T-helper 2 cell treated with Interferon-gamma antibody and Interleukin-4, amounts not matched to agents 100 ng/mL and 5 ng/mL, for 36 hours (primary cell): ENCODE measurements around the gene NFXL1. TPM values are rescaled to one million over a fixed set of nuclear protein-coding genes. Genes with fewer than 3 reads are reported as not detected.

ENCODE experiments used
- intact Hi-C: fragments of 100-400 bp; cut with micrococcal nuclease; formaldehyde crosslinking; loops from one replicate; pipeline ENCODE4 v1.15.1; 2023
- total RNA-seq: library from RNA; stranded (reverse); gene quantifications from 2 replicates; pipeline ENCODE4 v1.2.3, GENCODE V29; 2022

NFXL1 gene
- total RNA-seq, 1 donor from 2014 or later, result 11.8 TPM

- intact Hi-C loops, result no loop called here
These were observed 14.7 kb downstream of the NFXL1 start for GRCh38 chr4:47899639-47900038.

- intact Hi-C loops, result no loop called here
These were observed 22.5 kb downstream of the NFXL1 start for GRCh38 chr4:47891928-47892327.

- intact Hi-C loops, result no loop called here
These were observed 32.2 kb downstream of the NFXL1 start for GRCh38 chr4:47882228-47882627.

GRCh38 chr4:47879458-47879857 lies 34.9 kb downstream of the NFXL1 start:
- intact Hi-C loops, result no loop called here

GRCh38 chr4:47876784-47877546 lies 37.4 kb downstream of the NFXL1 start:
- intact Hi-C loops, result no loop called here

GRCh38 chr4:47876310-47876709 lies 38.1 kb downstream of the NFXL1 start:
- intact Hi-C loops, result no loop called here

GRCh38 chr4:47873877-47874541 lies 40.4 kb downstream of the NFXL1 start:
- intact Hi-C loops, result no loop called here

GRCh38 chr4:47863486-47863885 lies 50.9 kb downstream of the NFXL1 start:
- intact Hi-C loops, result no loop called here

- intact Hi-C loops, result no loop called here
These were observed 52.1 kb downstream of the NFXL1 start for GRCh38 chr4:47862297-47862696.

- intact Hi-C loops, result no loop called here
These were observed 54.1 kb downstream of the NFXL1 start for GRCh38 chr4:47860305-47860704.

- intact Hi-C loops, result no loop called here
These were observed 56.4 kb downstream of the NFXL1 start for GRCh38 chr4:47858006-47858405.

- intact Hi-C loops, result no loop called here
These were observed 57.7 kb downstream of the NFXL1 start for GRCh38 chr4:47856713-47857112.

GRCh38 chr4:47855350-47855749 lies 59.0 kb downstream of the NFXL1 start:
- intact Hi-C loops, result no loop called here

- intact Hi-C loops, result no loop called here
These were observed 62.2 kb downstream of the NFXL1 start for GRCh38 chr4:47852136-47852535.

GRCh38 chr4:47849466-47849865 lies 64.9 kb downstream of the NFXL1 start:
- intact Hi-C loops, result no loop called here

GRCh38 chr4:47848041-47848440 lies 66.3 kb downstream of the NFXL1 start:
- intact Hi-C loops, result no loop called here

- intact Hi-C loops, result no loop called here
These were observed 71.4 kb downstream of the NFXL1 start for GRCh38 chr4:47842985-47843384.

GRCh38 chr4:47840291-47840690 lies 74.1 kb downstream of the NFXL1 start:
- intact Hi-C loops, result no loop called here

GRCh38 chr4:47839259-47839658 lies 75.1 kb downstream of the NFXL1 start:
- intact Hi-C loops, result loop anchor here (5.0 kb wide), 3 partner anchors 73 to 137 kb away; partner anchors contain the start of gene NFXL1

- intact Hi-C loops, result loop anchor here (5.0 kb wide), 3 partner anchors 74 to 136 kb away; partner anchors contain the start of gene NFXL1
These were observed 75.9 kb downstream of the NFXL1 start for GRCh38 chr4:47838445-47838844.

GRCh38 chr4:47837908-47838294 lies 76.5 kb downstream of the NFXL1 start, which contains the start of gene CORIN:
CORIN (minus strand) TSS chr4:47838067; CDS start chr4:47837949, 118 bp downstream.
- intact Hi-C loops, result loop anchor here (5.0 kb wide), 3 partner anchors 74 to 136 kb away; partner anchors contain the start of gene NFXL1

GRCh38 chr4:47837094-47837907 lies 77.1 kb downstream of the NFXL1 start:
- intact Hi-C loops, result loop anchor here (5.0 kb wide), 3 partner anchors 75 to 135 kb away; partner anchors contain the start of gene NFXL1
